Measurements from ENCODE around the gene NEDD9.

The NEDD9 gene

DNA sequence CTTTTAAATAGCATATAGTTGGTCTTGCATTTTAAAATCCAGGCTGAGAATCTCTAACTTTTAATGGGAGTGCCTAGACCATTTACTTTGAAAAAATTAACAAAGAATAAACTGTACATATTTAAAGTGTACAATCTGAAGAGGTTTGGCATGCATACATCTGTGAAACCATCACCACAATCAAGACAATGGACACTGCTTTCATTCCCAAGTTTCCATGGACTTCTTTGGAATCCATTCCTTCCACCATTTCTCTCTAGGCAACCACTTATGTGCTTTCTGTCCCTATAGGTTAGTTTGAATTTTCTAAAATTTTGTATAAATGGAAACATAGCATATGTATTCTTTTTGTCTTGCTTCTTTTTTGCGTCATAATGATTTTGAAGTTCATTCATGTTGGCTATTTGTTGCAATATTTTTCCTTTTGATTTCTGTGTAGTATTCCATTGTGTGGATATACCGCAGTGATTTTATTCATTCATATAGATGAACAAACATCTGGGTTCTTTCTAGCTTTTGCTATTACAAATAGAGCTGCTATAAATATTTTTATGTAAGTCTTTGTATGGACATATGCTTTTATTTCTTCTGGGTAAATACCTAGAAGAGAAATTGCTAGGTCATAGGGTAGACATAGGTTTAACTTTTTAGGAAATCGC, 50.9 kb downstream of the NEDD9 start:
- DNase-seq (ENCODE audit: low read depth in 2 of 2): no peak

DNA sequence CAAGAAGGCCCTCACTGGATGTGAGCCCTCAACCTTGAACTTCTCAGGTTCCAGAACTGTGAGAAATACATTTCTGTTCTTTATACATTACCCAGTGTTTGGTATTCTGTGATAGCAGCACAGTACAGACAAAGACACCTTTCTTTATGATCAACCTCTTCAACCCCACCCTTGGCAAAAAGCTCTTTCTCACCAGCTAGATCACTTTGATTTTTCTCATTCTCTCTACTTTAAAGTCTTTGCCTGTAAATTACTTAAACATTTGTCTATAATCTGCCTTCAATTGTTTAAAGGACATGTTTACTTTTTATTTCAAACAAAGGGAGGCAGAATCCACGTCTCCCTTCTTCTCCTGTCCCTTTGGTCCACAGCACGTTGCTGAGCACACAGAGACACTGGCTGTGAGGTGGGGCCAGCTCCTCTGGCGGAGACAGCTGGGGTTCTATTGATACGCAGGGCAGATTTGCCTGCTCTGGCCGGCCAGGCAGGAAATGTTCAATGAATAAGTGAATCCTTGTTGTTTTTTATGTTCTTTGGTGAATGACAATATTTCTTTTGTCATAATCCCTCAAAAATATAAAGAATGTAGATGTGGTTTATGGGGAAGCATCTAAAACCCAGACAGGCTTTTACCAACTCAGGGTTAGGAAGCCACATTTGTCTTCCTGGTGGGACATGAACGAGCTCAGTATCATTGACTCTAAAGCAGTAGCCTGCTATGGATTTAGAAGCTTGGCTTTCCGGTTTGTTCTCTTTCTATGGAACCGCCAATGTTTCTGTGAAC, 52.9 kb downstream of the NEDD9 start:
- no peak for DNase-seq (ENCODE audit: low read depth in 2 of 2)

DNA sequence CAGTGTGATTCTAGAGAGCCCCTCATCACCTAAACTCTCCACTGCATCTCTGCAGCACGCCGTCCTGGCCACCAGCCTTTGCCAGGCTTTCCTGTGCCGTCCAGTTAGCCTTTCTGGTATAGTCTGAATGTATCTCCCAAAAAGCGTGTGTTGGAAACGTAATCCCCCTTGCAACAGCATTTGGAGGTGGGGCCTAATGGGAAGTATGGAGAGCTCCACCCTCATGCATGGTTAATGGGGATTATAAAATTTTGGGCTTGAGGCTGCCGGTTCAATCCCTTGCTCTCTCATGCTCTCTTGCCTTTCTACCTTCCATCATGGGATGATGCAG, 53.4 kb downstream of the NEDD9 start:
- DNase-seq (ENCODE audit: low read depth in 2 of 2): no peak

DNA sequence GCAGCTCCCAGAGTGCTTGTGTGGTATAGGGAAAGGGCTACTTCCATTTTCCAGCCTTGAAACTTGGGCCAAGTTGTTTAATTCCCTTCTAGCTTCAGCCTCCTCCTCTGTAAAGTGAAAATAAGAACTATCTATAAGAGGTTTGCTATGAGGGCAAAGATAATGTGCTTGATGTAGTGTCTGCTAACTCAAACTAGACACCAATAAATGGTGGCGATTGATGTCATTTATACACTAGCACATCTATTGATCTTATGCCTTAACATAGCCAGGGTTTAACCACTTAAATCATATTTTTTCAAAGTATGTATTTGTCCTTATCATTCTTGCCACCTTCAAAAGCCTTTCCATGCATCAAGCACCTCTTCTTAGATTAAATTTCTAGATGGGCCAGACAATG, 55.2 kb downstream of the NEDD9 start:
- DNase-seq (ENCODE audit: low read depth in 2 of 2): no peak

DNA sequence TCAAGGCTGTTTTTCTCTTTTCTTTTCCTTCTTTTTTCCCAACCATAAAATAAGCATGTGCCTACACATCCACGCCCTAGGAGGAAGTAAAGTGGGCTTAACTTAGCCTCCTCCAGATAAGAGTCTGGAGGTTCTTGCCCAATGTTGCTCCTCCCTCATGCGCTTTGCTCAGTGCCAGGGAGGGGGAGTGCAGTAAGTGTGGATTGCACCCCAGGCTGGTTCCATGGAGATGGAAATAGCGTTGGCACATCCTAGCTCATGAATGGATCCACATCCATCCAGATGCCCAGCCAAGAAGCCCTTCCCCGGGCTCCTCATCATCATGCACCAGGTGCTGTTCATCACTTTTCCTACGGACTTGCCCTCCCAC, 58.2 kb downstream of the NEDD9 start:
- DNase-seq (ENCODE audit: low read depth in 2 of 2): no peak

DNA sequence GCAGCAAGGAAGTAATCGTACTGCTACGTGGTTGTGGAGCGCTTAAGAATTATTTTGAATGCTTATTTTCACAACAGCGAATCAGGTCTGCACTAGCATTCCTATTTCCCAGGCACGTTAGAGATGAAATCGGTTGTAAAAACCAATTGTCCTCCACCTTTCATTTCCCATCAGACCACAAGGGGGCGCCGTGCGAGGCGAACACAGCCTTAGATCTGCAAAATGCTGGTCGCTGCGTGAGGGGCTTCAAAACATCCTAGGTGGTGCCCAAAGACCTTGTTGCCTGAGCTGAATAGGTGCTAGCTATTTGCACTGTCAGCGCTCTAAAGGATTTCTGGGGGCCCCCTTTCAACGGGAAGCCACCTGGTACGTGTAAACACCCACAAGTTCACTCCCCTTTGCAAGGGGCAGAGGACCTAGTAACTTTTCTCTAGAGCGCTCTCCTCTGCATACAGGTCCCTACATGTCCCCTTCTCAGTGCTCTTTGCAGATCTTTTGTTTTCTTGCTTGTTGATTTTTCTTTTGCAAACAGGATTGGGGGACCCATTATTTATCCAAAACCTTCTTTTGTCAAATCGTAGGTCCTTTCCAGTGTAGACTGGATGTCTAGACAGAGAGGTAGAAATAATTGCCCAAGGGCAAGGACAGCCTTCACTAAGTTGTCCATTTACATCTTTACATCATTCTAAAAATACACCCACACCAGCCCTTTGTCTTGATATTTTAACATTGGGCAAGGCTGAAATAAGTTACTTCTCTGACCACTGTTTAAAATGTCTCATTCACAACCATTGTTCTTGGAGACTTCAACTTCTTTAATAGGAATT, 59.8 kb downstream of the NEDD9 start:
- peak; percentile 74 to 77 for DNase-seq (ENCODE audit: low read depth in 2 of 2)

DNA sequence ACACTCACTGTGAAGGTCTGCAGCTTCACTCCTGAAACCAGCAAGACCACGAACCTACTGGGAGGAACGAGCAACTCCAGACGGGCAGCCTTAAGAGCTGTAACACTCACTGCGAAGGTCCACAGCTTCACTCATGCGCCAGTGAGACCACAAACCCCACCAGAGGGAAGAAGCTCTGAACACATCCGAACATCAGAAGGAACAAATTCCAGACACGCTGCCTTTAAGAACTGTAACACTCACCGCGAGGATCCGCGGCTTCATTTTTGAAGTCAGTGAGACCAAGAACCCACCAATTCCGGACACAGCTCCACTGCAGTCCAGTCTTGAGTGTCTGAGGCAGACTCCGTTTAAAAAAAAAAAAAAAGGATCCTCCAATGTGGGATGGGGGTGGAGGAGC, 60.5 kb downstream of the NEDD9 start:
- DNase-seq (ENCODE audit: low read depth in 2 of 2): no peak

DNA sequence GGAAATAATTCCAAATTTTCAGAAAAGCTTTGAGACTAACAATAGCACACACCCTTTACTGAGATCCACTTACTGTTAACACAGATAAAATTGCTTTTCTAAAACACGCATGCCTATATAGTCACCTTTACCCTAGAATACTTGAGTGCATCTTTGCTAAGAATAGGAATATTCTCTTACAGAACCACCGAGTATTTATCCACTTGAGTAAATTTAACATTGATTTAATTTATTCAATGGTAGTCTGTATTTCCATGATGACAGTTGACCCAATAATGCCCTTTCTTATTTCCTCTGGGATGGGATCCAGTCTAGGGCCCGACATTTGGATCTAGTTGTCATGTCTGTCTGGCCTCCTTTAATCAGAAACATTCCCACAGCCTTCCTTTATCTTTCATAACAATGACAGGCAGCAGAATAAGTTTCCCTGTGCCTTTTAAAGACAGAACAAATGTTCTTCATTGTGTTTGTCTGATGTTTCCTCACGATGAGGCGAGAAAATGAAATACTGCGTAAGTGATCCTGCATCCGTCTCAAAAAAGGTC, 64.3 kb downstream of the NEDD9 start:
- no peak for DNase-seq (ENCODE audit: low read depth in 2 of 2)

DNA sequence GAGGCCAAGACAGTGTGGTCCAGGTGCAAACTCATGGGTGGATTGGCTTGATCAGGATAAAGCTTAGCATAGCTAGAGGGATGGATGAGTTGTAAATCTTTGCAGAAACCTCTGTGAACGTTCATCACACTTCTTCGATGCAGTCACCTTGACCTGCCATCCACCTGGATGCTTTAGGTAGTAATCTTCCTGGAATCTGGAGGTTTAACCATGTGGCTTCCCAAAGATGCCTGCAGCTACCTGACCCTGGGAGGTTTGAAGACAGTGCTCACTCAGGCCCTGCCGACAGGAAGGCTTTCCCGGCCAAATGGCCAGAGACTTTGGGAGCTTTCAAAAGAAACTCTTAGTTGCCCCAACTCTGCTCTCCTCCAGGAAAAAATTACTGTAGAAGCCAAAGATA, 65.5 kb downstream of the NEDD9 start:
- no peak for DNase-seq (ENCODE audit: low read depth in 2 of 2)

DNA sequence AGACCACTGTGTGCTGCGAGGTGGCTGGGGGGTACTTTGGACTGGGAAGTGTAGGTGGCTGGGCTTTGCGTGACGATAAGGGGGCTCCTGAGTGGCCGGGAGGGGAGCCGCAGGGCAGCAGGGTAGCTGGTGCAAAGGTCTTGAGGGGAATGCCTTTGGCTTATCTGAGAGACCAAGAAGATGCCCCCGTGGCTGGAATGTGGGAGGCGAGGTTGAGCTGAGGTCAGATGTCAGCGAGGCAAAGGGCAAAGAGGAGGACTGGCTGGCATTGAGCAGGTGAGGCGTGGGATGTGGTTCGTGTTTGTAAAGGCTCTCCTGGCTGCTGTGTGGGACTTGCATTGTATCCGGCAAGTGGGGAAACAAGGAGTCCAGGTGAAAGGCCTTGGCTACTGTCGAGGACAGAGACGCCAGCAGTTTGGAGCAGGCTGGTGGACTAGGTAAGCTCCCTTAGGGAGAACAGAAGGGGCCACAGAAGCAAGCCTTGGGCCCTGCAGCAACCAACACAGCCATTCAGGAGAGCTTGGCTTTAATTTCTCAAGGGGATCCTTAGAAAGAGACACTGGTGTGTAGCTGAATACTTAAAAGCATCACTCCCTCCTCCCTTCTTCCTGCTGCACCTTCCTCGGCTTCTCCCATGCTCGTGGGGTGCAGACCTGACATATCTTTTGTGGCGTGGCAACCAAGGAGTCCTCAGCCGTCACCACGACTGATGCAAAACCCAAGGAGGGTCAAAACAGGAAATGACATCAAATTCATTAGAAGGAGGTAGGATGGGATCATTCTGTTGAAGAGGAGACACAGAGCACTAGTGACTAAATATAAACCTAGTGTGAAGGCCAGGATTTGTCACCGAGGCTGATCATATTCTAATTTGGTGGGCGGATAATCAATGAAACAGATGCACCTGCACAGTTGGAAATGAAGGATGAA, 67.5 kb downstream of the NEDD9 start:
- DNase-seq (ENCODE audit: low read depth in 2 of 2): no peak

DNA sequence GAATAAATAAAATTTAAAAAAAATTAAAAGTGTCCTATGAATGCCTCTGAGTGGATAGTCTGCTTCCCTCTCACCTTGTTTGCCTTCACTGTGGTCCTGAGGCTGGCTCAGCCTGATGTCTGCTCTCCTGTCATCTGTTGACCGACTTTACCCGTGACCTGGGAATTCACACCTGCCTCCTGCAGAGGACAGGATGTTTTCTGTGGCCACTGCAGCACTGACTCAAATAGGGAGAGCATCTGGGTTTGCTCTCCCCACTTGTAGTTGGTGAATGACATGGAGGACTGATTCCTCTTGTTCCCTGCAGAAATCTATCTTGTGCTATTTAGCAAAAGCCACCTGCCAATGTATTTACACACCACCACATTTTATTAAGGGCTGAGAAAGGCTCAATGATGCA, 68.5 kb downstream of the NEDD9 start:
- DNase-seq (ENCODE audit: low read depth in 2 of 2): no peak

DNA sequence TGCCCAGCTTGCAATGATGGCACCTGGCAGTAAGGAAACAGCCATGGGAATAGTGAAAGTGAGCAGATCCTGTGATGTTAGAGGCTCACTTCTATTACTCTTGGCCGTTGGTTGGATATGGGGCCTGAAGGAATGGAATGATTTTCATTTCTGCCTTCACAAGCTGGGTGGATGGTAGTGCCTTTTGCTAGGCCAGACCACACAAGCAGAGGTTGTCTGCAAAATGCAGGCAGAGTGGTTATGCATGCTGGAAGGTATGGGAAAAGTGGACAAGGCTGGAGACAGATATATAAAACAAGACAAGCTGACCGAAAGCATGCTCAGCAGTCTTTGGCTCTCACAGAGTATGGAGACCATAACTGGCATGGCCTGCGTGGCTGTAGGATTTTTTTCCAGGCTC, 70.2 kb downstream of the NEDD9 start:
- DNase-seq (ENCODE audit: low read depth in 2 of 2): no peak

DNA sequence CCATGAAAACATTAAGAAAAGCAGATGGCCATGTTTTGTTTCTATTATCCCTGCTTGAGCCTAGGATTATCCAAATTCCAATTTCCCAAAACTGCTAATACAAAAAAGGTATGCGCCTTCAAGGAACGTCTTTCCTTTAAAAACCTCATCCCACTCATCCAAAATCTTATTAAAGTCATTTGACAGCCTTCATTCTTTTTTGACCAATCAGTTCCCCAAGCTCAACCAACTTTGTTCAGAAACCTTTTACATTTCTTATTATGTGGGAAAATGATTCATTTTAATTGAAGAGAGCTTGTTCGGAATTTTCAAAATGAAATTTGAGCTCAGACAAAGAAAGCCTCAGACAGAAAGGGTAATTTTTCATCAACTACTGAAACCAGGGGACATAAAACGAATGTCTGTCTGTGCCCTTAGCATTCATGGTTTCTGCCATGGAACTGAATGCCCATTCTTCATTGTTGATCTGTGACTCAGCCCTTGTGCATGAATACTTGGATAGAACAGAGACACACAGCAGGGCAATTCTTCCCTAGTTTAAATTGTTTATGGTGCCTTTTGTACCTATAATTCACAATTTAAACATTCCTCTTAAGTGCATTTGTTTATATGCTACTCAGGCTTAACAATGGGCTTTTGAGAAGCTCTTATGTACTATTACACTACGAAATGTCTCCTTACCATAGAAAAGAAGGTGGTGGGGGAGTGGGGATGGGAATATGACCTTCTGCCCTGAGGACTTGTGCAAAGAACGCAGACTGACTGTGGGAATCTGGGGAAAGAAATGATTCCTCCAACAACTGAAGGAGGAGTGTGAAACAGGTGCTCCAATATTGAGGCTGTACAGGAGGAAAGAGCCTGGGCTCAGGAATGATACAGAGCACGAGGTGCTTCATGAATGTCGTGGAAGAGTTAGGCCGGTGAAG, 71.2 kb downstream of the NEDD9 start:
- DNase-seq (ENCODE audit: low read depth in 2 of 2): no peak

DNA sequence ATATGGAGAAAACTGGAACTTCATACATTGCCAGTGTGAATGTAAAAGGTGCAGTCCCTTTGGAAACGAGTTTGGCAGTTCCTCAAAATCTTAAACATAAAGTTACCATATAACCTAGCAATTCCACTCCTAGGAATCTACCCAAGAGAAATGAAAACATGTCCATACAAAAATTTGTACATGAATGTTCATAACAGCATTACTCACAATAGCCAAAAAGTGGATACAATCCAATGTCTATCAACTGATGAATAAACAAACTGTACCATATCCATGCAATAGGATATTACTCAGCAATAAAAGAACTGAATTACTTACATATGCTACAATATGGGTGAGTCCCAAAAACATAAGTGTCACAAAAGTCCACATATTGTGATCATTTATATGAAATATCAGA, 72.3 kb downstream of the NEDD9 start:
- DNase-seq (ENCODE audit: low read depth in 2 of 2): no peak

DNA sequence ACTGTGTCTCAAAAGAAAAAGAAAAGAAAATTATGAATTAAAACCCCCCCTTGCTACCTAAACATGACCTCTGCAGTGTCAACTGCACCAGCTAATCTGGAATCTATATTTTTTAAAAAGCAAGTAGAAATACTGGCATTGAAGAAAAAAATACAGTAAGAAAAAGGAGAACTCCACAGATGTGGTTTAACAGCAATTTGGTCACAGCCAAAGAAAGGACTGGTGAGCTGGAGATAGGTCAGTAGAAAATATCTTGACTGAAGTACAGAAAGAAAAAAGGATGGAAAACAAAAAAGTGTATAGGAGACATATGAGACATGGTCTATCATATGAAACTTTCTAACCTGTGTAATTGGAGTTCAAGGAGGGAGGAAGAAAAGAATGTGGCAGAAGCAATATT, 76.9 kb downstream of the NEDD9 start:
- no peak for DNase-seq (ENCODE audit: low read depth in 2 of 2)

DNA sequence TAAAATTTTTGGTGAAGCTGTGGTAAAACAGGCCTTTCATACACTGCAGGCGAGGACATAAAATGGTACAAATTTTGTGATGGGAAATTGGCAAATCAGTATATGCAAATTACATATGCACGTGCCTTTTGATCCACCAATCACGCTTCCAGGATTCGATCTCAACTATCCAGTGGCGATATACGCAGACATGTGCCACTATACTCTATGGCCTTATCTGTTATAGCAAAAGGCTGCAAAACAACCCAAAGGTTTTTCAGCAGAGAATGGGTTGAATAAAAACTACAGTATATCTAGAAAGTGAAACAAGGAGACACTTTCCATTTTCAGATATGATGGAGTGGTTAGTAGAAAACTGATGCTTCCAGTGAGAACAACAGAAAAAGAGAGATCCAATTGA, 79.0 kb downstream of the NEDD9 start:
- no peak for DNase-seq (ENCODE audit: low read depth in 2 of 2)

DNA sequence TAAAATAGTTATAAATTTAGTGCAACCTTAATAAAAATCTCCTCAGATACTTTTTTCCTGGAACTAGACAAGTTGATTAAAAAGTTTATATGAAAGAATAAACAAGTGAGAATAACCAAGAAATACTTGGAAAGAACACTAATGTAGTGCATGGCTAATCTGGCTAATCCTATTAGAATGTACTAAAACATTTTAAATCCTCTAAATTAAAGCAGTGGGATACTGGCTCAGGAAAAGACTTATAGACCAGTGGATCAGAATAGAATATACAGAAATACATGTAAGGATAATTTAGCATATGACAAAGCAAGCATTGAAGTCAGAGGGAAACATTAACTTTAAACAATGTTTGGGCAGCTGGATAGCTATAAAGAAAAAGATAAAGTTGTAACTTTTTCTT, 79.9 kb downstream of the NEDD9 start:
- DNase-seq (ENCODE audit: low read depth in 2 of 2): no peak

DNA sequence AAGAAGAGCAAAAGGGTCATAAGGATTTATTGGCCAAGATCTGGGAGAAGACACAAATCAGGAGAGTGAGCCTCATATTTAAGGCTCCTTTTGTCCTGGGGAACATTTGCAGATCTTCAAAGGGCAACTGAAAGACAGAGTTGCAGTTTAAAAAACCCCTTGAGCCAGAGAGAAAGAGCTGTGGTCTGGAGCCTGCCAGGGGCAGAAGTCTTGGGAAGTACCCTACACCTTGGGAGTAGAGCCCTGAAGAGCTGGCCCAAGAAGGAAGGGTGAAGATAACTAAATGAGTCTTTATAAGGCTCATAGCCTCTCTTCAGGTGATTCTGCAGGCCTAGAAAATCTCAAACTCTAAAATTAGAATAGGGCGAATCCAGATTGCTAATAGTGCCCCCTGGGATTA, 81.0 kb downstream of the NEDD9 start:
- no peak for DNase-seq (ENCODE audit: low read depth in 2 of 2)

DNA sequence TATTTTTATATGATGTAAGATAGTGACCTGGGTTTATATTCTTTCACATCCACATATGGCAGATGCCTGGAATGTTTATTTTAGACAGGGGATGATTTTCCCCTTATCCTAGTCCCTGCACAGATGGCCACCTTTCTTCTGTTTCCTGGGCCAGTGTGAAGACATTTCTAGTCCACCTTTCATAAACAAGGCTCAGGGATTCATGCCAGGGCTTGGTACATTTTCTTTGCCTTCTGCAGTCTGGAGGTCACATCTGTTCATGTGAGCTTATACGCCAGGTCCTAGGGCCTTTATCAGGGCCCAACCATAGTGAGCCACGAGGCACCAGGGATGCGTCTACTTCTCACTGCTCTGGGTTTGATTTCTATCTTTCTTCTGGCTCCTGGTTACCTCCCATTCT, 82.9 kb downstream of the NEDD9 start:
- no peak for DNase-seq (ENCODE audit: low read depth in 2 of 2)

DNA sequence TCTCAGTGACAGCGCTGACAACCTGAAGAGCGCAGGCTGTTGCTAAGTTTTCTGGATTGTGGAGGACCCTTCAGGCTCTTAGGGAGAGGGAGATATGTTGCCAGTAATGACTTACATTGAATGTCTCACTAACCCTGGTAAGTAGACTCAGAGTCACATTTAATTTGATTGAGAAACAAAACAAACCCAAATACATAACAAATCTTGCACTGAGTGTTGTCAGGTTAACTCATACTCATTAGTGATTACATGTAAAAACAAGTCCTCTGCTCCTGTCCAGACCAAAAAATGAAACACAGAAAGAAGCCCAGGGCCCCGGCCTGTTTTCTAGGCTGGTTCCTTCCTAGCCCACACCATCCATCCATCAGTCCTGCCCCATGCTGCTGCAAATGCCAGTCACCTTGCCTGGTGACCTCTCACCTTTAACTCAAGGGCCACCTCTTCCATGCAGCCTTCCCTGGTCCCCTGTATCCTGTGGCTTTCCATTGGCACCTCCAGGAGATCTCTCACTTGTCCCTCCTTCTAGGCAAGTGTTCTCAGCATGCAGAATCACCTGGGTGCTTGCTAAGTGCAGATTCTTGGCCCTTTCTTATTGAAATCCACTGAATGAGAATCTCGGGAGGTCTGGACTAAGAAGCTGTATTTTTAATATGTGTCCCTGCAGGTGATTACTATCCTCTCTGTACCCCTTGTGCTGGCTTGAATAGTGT, 86.2 kb downstream of the NEDD9 start:
- DNase-seq (ENCODE audit: low read depth in 2 of 2): no peak

All from stimulated activated CD4-positive, alpha-beta T cell treated with anti-CD3 and anti-CD28 coated beads, Interleukin-1b, Interleukin-23, amount 100 ng/mL, for 4 hours (primary cell).